Inflammatory macrophage (primary cell): ENCODE measurements around the gene EDN3.

ENCODE experiments used
- DNase-seq, 2 donors: peaks; one replicate each; pipeline ENCODE4 v3.0.0-alpha.2; 2020 to 2022

EDN3 gene

DNA sequence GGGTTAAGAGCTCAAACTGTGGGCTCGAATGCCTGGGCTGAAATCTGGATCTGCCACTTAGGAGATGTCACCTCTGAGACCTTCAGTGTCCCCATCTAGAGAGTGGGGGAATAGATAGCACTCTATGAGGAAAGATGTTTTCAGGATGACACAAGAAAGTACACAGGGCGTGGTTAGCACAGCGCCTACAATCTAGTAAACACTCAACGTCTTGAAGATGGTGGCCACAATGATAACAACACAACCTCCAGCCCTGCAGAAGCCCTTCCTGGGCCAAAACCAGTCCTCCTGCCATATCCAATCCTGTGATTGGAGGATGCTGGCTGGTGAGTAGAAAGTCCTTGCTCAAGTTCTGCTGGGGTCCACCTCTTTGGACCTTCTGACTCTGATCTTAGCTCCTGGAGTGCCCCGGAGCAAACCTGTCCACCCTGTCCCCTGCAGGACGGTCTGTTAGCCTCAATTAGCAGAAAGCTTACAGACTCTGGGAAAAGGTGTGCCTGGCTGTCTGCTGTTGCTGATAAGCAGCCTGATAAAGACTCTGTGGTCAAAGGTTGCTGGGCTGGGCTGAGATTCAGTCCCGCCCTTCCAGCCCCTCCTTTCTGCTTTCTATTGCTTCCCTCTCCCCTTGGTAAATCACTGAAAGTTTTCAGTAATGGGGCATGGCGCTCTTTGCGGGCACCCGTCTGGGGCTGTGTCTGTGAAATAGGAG lies 8.2 kb downstream of the EDN3 start:
- no peak for DNase-seq

DNA sequence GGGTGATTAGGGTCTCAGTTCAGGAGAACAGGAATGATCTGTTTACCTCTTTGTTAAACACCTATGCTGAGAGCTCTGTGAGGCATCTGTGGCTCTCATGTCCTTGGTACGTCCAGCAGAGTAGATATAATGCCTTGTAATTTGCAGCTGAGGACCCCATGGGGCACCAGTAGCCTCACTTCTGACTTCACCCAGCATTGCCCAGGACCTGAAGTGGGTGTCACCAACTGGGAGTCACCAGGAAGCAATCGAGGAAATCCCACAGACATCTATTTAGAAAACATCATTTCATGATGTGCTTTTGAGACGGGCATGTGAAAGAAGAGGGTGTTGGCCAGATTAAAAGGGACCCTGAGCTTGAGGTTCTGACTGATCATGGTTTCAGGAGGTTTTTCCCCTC lies 8.8 kb downstream of the EDN3 start:
- no peak for DNase-seq

DNA sequence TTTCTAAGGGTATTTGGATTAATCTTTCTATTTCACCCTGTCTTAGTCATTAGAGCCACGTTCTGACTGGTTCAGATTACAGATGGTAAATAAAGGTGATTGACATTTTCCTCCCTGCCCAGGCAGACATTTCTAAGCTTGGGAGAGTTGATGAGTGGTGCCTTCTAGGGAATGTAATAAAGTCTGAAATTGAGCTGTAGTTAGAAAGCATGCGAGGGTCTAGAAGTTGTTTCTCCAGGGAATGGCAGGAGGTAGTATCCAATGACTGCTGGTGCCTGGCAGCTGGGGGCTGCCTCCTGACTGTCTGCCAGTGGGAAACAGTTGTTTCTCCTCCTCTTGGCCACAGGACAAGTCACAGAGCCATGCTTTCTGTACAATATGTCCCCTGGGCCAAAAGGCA lies 14.6 kb downstream of the EDN3 start:
- no peak for DNase-seq

DNA sequence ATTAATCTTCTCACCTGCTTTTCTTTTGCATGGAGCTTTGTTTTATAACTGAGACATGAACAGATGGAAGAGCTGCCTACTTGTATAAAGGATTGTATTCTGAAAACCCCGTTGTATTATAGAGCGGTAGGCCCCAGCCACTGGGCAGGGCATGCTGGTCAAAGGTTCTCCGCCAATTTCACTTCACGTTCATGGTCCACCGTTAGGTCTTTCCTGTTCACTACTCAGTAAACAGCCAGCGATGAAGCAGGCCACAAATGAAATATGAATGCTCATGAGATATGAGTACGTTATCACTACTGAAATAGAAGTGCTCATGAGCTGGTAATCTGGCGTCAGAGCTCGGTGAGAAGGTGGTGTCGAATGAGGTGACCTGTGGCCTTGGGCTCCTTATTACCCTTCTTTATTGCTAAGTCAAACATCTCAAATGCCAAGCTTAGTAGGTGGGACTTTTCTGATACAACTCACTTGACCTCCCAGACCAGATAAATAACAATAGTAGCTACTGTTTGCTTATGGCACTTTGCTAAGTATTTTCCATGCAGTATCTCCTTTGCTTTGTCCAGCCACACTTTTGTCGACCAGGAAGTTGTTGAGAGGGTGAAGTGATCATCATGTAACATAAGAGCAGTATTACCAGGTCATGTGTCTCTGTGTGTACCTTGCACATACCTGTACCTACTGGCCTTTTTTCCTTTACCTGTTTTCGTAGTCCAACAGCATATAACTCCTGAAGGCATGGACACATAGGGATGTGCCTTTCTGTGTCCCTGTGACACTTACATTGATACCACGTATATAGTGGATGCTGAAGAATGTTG lies 16.7 kb downstream of the EDN3 start:
- DNase-seq: no peak

DNA sequence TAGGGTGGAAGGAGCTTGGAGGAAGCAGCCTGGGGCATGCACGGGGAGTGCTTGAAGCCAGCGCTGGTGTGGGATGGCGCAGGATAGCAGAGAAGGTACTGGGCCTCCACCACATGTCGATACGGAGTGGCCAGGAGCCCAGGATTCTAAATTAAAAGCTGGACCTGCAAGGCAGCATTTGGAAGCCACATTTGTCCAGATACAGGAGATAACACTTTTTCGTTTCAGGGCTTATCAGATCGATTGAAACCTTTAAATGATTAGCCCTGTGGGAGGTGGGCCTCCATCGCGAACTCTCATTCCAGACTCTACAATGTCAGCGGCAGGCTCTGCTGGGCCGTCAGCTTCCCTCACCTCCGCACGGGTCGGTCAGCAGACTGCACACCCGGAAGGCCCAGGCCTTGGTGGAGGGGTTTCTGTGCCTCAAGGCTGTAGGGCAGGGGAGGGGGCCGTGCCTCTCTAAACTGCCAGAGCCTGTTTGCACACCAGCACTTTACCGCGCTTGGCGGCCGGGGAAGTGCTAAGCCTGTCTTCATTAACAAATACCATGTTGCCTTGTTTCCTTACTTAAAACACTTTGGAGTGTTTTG lies 17.9 kb downstream of the EDN3 start:
- DNase-seq: no peak

DNA sequence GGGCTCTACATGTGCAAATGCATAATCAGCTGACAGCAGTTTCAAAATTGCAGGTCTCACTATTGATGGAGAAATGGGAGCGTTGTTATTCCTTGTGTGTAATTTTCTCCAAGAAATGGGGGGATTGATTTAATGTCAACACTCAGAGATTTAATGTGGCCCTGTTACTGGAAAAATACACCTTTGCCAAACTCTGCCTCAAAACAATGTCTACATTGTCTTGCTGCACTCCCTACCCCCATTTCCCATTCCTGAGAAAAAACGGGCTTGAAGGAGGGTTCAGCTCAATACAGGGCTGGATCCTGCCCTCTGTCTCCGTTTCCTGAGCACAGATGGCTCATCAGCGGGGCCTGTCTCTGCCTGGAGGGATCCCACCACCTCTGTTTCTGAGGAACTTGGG lies 18.4 kb downstream of the EDN3 start:
- DNase-seq: no peak

DNA sequence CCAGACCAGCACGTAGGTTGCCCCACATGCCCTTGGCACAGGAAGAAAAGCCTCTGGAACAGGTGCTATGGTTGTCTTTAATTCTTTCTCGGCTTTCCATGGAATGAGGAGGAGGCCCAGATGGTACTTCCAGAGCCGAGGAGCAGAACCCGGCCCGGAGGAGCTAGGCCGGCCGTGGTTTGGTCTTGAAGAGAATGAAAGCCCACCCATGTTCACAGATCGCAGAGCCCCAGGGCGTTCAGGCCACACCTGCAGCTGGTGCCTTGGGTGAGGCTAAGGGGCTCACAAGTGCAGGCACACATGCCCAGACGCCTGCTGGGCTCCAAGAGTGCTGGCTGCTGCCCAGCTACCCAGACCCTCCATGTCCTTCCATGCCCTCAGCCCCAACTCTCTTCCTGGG lies 20.0 kb downstream of the EDN3 start:
- DNase-seq: no peak

DNA sequence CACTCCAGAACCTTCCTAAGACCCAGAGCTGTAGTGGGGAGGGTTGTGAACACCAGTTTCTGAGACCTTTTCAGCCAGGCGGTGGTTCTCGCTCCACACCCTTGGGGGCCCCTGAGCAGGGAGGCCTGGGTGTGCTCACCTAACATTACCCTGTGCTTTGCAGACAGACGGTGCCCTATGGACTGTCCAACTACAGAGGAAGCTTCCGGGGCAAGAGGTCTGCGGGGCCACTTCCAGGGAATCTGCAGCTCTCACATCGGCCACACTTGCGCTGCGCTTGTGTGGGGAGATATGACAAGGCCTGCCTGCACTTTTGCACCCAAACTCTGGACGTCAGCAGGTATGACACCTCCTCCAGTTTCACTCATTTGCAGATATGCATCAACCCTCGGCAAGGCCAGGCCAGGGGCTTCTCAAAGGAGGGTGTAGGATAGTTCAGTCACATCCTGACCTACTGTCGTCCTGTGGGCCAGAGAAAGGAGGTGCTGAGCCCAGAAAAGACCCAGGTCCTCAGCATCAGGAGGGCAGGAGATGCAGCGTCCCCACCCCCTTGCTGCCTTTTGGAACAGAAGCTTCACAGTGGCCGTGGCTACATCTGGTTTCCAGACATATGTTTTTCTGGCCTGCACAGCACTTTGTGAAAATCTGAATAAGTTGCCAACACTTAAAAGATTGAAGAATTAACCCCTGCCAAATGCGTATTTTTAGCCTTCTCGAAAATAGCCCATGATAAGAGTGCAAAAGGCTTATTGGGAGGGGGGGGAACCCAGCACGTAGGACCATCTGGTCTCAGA lies 20.6 kb downstream of the EDN3 start:
- no peak for DNase-seq

DNA sequence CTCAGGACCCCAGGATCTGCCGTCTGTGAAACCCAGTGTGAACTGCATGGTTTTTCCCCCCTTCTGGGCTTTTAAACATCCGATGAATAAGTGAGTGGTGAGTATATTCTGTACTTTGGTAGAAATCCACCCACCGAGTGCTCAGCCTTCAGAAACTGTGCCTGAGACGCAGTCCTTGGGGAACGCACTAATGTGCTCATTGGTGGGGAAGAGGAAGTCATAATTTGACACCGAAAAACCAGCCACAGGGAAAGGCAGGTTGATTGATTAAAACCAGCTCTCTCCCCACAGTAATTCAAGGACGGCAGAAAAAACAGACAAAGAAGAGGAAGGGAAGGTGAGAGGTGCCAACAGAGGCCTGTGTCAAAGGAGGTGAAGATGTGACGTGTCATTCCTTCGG lies 21.7 kb downstream of the EDN3 start:
- no peak for DNase-seq

DNA sequence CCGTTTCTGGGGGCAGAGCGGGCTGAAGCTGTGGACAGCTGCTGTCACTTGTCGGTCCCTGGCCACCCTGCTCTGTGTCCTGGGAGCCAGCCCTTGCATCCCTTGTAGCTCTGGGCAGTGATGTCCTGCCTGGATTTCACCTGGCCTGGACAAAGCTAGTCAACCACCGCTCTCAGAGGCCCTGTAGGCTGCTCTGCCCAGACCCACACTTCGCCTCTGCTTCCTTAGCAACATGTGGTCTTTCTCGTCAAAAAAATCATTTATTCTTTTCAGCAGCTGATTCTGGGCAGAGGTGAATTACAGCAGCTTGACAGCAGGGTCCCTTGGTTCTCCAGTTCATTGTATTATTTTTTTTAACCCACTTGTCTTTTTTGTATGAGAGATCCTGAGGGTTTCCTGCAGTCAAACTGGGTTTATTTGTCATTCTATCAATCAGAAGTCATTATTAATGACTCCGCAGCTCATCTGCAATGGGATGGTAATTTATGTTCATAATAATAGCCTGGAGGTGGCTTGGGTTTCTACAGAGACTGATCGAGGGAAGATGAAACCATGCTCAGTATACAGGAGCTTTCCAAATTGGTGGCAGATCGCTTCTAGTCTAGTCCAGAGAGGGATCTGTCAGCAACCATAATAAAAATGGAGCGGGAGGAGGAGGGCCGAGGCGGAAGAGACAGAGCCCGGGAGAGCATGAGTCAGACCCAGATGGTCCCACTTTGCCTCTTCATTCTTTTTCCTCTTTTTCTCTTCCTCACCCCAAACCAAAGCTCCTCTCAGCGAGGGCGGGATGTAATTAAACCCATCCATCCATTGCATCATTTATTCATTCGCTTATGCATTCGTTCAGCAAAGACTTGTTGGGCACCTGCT lies 22.4 kb downstream of the EDN3 start:
- DNase-seq: no peak

DNA sequence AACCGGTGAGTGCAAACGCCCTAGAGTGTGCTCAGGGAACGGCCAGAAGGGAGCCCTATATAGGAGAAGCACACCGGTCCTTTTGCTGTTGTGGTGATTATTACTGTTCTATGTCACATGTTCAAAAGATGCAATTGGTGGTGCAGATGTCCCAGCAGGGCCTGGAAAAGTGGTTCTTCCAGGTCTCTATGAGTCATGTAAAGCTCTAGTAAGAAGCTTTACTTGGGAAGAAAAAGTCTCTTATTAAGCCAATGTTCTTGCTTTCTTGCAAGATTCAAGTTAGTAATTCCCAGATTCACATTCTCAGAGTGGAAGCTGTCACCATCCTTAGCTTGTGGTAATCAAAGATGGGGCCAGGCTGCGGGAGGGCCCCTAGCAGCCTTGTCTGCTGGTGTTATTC lies 23.3 kb downstream of the EDN3 start:
- DNase-seq: no peak

DNA sequence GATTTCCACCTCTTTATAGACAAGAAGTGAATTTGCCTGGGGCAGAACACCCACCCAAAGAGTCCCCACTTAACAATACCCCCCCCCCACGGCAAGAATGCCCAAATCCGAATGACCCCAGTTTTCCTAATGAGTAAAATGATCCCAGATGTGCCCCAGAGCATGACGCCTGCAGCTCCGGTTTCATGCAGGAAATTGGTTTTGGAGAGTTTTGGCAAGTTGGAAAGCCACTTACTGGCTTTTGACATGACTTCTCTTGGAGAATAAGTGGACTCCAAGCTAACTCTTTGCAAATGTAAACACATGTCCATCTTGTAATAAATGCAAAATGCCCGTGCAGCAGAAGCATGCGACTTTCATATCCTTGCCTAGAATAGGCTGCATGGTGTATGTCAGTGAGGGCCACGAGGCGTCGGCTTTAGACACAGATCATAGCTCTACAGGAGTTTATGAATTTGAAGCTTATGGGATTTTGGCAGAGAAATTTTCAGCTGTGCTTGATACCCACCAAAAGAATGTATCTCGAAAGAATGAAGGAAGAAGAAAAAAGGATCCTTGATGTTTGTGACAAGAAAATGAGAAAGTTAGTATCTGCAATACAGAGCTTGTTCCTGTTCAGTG lies 24.2 kb downstream of the EDN3 start:
- no peak for DNase-seq

DNA sequence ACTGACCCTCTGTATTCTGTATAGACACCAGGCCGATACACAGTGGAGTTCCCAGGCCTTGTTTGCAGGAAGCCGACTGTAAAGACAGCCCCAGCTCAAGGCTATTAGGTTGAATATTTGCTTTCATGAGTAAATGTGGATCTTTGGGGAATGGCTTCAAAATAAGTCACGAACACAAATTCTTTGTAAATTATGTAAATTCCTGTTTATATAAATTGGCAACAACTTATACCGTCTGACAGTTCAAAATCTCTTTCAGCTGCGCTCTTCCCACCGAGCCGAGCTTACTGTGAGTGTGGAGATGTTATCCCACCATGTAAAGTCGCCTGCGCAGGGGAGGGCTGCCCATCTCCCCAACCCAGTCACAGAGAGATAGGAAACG lies 24.7 kb downstream of the EDN3 start:
- no peak for DNase-seq

DNA sequence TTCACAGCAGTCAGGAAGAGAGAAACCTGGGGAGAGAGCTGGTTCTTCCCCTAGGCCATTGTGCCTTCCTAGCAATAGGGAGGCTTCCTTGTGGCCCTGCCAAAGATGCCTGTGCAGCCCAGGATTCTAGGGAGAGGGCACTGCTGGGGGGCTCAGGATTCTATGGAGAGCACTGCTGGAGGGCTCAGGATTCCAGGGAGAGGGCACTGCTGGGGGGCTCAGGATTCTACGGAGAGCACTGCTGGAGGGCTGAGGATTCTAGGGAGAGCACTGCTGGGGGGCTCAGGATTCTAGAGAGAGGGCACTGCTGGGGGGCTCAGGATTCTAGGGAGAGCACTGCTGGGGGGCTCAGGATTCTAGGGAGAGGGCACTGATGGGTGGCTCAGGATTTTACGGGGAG lies 25.8 kb downstream of the EDN3 start:
- DNase-seq: no peak

DNA sequence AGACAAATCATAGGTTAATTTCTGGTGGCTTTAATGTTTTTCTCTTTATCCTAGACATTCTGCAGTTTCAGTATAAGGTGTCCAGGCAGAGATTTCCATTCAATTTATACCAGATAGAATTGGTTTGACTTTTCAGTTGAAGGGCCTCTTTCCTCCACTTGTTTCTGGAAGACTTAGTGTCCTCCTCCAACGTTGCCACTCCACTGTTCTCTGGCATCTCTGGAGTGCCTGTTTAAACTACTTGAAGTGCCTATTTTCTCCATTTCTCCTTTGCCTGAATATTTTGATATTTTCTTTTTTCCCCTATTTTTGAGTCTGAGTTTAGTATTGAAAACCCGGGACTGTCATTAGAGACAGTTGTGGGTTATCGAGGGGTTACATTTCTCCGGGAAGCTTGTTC lies 27.7 kb downstream of the EDN3 start:
- no peak for DNase-seq

DNA sequence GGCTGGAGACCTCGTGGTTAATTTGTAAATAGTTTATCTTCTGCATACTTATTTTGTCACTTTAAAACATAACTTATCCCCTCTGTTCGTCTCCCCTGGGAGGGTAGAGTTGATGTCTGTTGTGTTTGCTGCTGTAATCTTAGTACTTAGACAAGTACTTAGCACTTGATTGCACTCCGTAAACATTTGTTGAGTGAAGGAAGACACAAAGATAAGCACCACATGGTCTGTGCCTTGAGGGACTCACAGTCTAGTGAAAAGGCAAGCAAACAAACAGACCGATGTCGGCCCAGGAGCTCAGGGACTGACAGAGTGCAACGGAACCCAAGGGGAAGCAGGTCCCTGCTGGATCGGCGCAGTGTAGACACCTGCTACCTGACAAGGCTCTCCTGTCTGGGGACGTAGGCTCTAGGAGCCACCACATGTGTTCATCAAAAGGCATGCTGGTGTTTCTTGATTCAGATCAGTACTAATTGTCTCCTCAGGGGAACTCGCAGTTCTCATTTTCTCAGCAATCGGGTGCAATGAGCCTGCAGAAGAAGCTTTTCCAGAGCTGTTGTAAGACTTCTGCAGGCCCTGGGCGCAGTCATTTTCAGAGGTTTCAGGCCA lies 31.4 kb downstream of the EDN3 start:
- DNase-seq: no peak

DNA sequence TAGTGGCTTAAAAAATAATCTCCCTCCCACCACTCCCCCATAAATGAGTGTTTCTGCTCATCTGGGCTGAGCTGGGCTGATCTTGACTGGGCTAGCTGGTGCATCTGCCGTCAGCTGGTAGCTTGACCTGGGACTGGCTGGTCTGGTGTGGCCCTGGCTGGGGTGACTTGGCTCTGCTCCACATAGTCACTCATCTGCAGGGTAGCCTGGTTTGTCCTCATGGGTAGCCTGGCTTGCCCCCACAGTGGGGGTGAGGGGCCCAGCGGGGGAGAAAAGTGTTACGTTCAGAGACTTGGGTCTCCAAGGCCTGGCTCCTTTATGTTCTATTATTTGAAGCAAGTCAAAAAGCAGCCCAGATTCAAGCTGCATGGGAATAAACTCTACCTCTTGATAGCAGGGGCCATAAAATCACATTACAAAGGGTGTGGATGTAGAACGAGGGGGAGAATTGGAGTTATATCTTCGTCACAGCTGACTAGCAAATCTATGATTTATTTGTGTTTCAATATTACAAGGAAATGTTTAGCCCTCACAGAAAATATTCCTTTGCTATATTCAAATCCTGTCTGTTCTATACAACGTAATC lies 32.9 kb downstream of the EDN3 start:
- DNase-seq: no peak

DNA sequence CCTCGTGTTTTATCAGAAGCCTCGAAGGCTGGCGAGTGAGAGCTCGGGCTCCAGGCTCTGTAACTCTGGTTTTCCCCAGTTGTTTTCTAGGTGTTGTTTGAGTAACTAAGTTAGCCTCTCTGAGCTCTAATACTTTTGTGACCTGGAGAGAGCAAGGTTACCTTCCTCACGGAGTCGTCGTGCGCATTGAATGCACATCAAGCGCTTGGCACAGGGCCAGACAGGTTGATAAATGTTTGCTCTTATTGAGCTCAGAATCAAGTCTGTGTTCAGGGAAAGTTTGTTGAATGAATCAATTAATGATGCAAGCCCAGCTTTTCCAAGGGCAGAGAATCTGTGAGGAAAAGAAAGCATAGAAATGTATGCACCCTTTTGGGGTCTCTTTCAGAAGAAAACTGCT lies 33.5 kb downstream of the EDN3 start:
- DNase-seq: no peak

DNA sequence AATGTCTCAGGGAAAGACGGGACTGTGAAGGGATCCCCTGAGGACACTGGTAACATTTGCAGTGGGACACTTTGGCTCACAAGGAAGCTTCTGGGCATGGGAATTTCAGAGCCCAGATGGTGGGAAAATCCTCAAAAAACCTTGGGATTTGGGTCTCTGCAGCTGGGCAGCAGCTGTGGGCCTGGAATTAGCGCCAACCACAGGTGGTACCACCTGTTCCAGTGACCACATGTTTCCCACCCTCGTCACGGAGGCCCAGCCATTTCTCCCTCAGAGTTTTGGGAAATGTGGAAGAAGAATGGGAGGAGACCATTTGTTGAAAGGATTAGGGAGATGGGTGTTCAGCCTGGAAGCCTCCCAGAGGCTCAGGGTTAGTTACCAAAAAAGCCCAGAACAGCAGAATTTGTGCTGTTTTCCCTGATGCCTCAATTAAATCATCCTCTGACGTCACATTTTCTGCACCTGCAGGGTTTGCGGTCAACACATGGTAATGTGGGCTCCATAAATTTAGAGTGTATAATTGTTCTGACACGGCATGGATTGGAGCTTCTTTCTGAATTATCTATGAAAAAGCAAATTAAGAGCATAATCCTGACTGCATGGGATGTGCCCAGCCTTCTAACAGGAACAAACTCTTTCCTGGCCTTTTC lies 34.4 kb downstream of the EDN3 start:
- no peak for DNase-seq

DNA sequence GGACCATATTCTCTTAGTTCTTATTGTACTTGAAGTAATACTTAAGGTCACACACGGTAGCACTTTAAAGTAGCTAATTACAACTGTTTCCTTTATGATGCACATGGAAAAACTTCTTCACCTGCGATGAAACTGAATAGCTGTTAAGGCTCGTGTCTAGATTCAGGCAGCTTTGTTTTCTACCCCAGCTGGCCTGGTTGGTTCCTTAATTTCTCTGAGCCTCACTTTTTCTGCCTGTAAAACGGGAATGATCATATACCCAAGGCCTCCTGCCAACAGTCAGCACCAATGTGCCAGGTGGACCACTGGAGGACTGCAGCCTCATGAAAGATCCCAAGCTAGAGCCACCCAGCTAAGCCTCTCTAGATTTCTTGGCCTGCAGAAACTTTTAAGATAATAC lies 35.0 kb downstream of the EDN3 start:
- no peak for DNase-seq
